T-helper 2 cell (primary cell): ENCODE results near the gene PRXL2B.
"Not testable (repeated sequence)": the region's sequence is repeated elsewhere in the genome, so short reads cannot be mapped to it uniquely, and the experiment has no call there.

ENCODE experiments used
- DNase-seq, 5 experiments: peaks; one replicate each; pipeline versions ENCODE4 v3.0.0 to v3.0.0-alpha.2; 2012 to 2022

PRXL2B gene

DNA sequence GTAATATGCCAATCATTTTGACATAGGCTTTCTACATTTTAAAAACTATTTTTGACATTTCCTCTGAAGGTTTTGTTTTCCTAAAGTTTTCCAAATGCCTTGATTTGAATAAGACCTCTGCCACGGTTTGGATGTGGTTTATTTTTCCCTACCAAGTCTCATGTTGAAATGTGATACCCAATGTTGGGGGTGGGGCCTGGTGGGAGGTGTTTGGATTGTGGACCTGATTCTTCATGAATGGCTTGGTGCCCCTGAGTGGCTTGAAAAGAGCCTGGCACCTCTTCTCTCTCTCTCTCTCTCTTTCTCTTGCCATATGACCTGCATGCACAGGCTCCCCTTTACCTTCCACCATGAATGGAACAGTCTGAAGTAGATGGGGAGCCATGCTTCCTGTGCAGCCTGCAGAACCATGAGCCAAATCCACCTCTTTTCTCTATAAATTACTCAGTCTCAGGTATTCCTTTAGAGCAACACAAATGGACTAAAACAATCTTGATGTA lies 31.4 kb downstream of the PRXL2B start:
- no peak for DNase-seq

- DNase-seq = no peak
These were observed 37.2 kb downstream of the PRXL2B start for GRCh38 chr1:2623571-2624337.

- no peak for DNase-seq
These were observed 38.2 kb downstream of the PRXL2B start for GRCh38 chr1:2624735-2625300.

DNA sequence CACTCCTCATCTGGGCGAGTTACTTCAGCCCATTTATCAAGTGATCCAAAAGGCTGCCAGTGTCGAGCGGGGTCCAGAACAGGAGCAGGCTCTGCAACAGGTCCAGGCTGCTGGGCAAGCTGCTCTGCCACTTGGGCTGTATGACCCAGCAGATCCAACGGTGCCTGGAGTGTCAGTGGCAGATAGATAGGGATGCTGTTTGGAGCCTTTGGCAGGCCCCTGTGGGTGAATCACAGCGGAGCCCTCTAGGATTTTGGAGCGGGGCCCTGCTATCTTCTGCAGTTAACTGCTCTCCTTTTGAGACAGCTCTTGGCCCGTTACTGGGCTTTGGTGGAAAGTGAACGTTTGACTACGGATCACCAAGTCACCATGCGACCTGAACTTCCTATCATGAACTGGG lies 38.7 kb downstream of the PRXL2B start:
- no peak for DNase-seq

- not testable (repeated sequence) for DNase-seq
These were observed 39.2 kb downstream of the PRXL2B start for GRCh38 chr1:2625748-2626147.

- no peak for DNase-seq
These were observed 41.2 kb downstream of the PRXL2B start for GRCh38 chr1:2627746-2628145.

DNA sequence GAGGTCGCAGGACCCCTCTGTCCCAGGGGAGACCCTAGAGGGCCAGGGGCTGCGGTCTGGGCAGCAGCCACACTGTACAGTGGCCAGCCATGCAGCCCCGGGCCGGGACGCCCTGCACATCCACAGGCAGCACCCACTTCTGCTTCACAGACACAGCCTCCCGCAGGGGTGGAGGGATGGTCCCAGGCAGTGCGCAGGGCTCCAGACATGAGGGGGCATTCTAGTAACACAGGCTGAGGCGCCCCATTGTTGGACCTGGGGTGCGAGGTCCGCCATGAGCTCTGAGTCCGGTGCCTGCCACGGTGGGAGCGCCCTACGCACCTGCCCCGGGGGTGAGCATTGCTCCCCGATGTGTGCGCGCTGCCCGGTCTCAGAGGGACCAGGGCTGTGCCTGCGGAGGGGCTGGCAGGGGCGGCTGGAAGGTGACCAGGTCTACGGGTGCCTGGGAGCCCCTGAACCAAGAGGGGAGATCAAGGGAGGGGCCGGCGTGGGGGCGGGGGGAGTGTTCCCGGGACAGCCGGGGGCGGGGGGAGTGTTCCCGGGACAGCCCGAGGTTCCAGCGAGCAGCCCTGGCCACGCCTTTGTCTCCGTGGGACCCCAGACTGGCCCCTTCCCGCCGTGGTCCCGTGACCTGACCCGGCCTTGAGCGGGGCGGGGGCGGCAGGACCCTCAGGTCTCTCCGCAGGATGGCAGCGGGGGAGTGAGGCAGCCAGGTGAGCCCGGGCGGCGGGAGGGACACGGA lies 41.8 kb downstream of the PRXL2B start:
- DNase-seq = no peak

DNA sequence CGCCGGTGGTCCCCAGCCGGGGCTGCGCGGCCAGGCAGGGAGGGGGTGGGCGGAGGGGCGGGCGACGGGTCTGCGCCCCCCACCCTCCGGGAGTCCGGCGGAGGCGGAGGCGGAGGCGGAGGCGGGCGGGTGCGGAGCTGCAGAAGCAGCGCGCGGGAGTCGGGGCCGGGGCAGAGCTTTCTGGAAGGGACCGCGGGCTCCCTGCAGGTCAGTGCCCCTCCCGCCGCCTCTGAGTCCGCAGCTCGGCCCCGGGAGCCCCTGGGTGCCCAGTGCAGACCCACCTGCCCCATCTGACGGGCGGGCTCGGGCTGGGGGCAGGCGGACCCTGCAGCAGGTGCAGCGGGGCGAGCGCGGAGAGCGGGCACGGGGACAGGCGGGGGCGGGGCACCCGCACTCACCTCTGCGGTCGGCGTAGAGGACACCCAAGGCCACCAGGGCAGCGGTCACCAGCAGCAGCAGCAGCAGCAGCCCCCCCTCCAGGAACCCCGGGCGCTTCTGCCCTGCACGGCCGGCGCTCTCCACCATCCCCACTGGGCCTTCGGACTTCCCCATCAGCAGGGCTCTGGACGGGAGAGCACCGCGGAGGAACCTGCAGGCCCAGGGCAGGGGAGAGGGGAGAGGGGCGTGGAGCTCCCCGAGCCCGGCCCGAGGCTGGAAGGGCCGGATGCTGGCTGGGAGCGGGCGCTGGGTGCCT lies 42.5 kb downstream of the PRXL2B start:
- no peak for DNase-seq

DNA sequence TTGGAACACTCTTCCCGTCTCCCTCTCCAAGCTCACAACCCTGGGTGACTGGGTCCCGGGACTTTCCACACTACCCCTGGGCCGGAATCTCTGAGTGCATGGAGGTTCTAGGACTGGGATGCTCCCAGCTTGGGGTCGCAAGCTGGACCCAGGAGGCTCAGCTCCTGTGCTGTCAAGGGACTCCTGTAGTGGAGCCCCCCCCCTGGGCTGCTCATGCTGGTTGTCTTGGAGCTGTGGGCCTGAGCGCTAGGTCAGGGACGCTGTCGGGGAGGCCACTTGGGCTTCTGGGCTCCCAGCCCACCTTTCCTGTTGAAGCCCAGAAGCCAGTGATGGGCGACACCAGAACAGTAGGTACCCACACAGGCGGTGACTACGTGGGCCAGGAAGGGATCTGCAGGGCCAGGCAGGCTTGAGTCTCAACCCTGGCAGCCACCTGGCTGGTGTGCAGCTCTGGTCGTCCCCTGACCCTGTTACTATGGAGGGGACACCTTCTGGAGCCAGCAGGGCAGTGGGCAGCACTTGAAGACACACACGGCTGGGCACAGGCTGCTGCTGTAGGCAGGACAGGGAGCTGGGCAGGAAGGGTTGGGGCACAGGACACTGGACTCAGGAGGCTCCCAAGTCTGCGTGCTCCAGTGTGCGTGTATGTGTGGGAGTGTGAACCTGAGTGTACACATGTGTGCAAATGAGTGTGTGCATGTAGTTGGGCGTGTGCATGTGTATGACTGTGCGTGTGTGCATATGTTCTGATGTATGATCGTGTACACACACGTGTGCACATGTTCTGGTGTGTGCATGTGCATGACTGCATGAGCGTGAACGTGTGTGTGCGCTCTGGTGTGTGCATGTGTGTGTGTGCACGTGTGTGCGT lies 43.3 kb downstream of the PRXL2B start:
- no peak for DNase-seq

- no peak for DNase-seq
These were observed 44.0 kb downstream of the PRXL2B start for GRCh38 chr1:2630498-2631135.

- no peak for DNase-seq
These were observed 44.8 kb downstream of the PRXL2B start for GRCh38 chr1:2631136-2632050.

DNA sequence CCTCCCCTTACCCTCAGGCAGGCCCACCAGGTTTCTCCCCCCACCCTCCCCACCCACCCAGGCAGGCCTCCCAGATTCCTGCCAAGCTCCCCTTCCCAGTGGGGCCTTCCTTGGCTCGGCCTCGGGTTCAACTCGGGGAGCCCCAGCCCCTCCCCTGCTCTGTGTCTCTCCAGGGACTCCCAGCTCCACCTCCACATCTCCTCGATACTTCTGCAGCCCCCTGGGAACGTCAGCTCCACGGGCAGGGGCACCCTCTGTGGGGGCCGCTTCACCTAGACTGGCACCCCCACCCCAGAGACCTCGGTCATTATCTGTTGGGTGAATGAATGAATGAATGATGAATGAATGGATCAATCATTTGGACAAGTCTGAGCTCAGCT lies 45.5 kb downstream of the PRXL2B start:
- DNase-seq = no peak

DNA sequence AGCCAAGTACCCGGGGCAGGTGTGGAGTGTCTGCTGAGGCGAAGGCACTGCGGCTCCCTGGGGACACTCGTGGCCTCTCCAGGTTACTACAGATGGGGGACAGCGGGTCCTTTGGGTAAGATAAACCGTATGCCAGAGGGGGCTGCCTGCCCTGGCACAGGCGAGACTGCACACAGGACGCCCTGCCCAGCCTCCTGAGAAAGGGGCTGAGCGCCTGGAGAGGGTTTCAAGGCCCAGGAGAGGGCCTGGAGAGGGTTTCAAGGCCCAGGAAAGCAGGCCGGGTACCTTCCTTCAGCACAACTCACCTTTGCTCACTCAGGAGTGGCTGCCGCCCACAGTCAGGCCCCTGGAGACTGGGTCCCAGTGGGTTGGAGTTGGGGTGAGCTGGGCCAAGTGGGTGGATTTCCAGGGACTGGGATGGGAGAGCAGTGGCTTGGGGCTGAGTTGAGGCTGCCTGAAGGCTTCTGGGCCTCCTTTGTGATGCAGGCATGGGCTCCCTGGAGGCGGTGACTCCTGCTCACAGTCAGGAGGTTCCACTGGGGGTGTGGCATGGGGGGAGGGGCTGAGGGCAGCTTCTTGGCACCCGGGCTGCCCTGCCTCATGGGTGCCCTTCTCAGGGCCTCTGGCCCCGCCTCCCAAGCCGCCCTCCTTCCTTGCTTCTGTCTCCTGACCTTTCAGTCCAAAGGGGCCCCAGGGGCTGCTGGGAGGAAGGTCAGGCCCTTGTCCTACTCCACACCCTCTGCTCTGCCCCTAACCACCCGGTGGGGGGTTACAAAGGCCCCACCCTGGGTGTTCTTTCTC lies 46.2 kb downstream of the PRXL2B start, which contains the start of gene MMEL1:
Gene MMEL1, minus strand, starts transcription at position 456 of the 801 bp plus-strand sequence. CDS start 3,532 bp downstream, outside the sequence.
- DNase-seq = no peak

DNA sequence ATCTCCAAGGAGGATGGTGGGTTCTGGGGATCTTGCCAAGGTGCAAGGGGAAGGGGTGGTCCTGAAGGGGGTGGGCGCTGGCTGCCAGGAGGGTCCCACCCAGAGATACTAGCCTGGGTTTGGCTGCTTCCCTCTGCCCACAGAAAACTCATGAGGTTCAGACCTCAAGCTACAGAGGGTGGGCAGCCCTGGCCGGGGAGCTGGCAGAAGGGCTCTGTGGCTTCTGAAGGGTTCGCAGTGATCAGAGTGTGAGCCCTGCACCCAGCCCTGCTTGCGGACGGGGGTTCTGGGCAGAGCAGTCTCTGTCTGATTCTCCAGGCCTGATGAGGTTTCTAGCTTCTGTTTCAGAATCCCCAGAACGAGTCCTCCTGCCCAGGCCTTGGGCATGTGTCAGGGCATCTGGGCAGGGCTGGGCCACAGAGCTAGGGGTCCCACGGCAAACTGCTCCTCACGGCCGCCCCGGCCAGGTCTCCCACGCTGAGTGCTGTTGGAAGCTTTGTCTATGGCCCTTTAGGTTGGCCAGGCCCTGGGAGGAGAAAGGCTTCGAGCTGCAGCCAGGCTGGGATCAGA lies 46.9 kb downstream of the PRXL2B start:
- DNase-seq = no peak

DNA sequence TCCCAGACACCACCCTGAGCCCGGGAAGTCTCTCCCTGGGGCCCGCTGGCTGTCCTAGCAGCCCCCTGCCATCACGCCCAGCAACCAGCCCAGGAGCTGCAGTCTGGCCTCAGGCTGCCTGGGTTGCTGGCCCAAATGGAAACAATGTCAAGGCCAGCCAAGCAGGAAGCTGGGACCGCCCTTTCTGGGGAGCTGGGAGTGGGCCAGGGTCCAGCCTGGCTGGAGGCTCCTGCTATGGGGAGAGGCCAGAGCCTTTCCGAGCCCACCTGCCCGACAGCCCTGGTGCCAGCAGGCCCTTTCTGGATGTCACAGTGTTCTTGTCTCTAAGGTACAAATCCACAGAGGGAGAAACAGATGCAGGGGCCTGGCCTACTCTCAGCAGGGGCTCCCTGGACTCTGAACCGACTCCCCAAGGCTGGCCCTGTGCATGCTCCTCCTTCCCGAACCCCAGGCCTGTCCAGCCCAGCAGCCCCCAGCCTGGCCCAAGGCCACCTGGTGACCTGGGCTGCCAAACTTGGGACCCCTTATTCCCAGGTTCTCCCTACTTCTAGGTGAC lies 47.4 kb downstream of the PRXL2B start:
- no peak for DNase-seq

GRCh38 chr1:2635361-2636010 lies 48.9 kb downstream of the PRXL2B start:
- DNase-seq = no peak

- no peak for DNase-seq
These were observed 50.2 kb downstream of the PRXL2B start for GRCh38 chr1:2636733-2637132.
